GM21390 (cell line): ENCODE results near the gene ST6GALNAC3.
"Not testable (repeated sequence)": the region's sequence is repeated elsewhere in the genome, so short reads cannot be mapped to it uniquely, and the experiment has no call there.

Source experiments
- ATAC-seq: cut with Tn5 transposase; IDR thresholded peaks from one replicate; pipeline ENCODE4 v1.9.1; 2021; ENCODE audit not compliant: unreplicated experiment

The ST6GALNAC3 gene

GRCh38 chr1:76105372-76105771, 30.8 kb downstream of the ST6GALNAC3 start:
- ATAC-seq, result no peak

- ATAC-seq, result no peak
Measured at GRCh38 chr1:76106251-76106650, 31.7 kb downstream of the ST6GALNAC3 start.

- no peak for ATAC-seq
Measured at GRCh38 chr1:76106719-76107235, 32.2 kb downstream of the ST6GALNAC3 start.

GRCh38 chr1:76109404-76109803, 34.9 kb downstream of the ST6GALNAC3 start:
- ATAC-seq, result no peak

GRCh38 chr1:76109901-76110560, 35.5 kb downstream of the ST6GALNAC3 start:
- no peak for ATAC-seq

GRCh38 chr1:76110666-76111065, 36.1 kb downstream of the ST6GALNAC3 start:
- no peak for ATAC-seq

GRCh38 chr1:76112321-76112720, 37.8 kb downstream of the ST6GALNAC3 start:
- ATAC-seq, result not testable (repeated sequence)

- ATAC-seq, result no peak
Measured at GRCh38 chr1:76113446-76113845, 38.9 kb downstream of the ST6GALNAC3 start.

GRCh38 chr1:76115171-76115570, 40.6 kb downstream of the ST6GALNAC3 start:
- ATAC-seq, result no peak

GRCh38 chr1:76121850-76122249, 47.3 kb downstream of the ST6GALNAC3 start:
- no peak for ATAC-seq

- no peak for ATAC-seq
Measured at GRCh38 chr1:76122271-76122670, 47.7 kb downstream of the ST6GALNAC3 start.

GRCh38 chr1:76123411-76124064, 49.0 kb downstream of the ST6GALNAC3 start:
- not testable (repeated sequence) for ATAC-seq

GRCh38 chr1:76124196-76124595, 49.6 kb downstream of the ST6GALNAC3 start:
- no peak for ATAC-seq

GRCh38 chr1:76125473-76126219, 51.1 kb downstream of the ST6GALNAC3 start:
- ATAC-seq, result no peak

- ATAC-seq, result no peak
Measured at GRCh38 chr1:76128096-76128495, 53.5 kb downstream of the ST6GALNAC3 start.

GRCh38 chr1:76129731-76130130, 55.2 kb downstream of the ST6GALNAC3 start:
- ATAC-seq, result no peak

GRCh38 chr1:76130992-76131391, 56.4 kb downstream of the ST6GALNAC3 start:
- no peak for ATAC-seq

- no peak for ATAC-seq
Measured at GRCh38 chr1:76133977-76134376, 59.4 kb downstream of the ST6GALNAC3 start.

- no peak for ATAC-seq
Measured at GRCh38 chr1:76135835-76136234, 61.3 kb downstream of the ST6GALNAC3 start.

- no peak for ATAC-seq
Measured at GRCh38 chr1:76136894-76137293, 62.3 kb downstream of the ST6GALNAC3 start.

GRCh38 chr1:76137746-76138145, 63.2 kb downstream of the ST6GALNAC3 start:
- no peak for ATAC-seq

GRCh38 chr1:76138217-76138616, 63.7 kb downstream of the ST6GALNAC3 start:
- ATAC-seq, result no peak
